ENCODE measurements around the gene NFE2. TPM values are rescaled to one million over a fixed set of nuclear protein-coding genes. Genes with fewer than 3 reads are reported as not detected.

NFE2 gene
- total and polyA plus RNA-seq, 4 donors: 3.5 to 38.5 (median 7.4) TPM

DNA sequence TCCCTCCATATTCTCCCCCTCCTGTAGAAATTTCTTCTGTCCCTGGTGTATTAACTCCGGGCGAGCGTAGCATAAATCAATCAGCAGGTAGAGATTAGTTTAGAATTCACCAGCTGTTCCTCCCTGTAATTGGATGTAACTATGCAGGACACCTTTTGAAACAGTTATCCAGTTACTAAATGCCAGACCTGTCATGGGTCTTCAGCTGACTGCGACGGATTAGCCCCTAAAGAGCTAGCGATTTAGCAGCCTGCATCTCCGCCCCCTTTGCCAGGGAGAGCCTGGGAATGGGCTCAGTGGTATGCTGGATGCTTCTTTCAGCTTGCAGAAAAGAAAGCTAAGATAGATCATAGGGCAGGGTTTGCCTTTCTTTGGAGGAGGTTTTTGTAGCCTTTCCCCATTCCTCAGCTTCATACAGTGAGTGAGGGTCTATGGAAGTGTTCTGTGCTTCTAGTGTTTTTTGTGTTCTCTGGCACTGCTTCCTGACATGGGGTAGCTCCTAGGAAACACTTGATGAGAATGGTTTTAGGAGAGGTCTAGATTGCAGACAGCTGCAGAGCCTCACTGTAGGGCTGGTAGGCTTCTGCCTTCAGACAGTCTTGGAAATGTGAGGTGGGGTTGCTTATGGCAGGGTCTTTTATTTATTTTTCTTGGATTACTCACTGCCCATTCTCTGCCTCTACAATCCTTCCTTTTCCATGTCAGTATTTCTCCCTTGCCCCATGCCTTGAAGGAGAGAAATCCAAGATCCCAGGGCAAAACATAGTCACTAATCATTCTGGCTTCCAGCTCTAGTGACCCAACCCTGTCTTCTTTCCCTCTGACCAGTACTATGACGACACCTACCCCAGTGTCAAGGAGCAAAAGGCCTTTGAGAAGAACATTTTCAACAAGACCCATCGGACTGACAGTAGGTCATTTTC is 40.8 kb upstream of the NFE2 start:
- ATAC-seq (ENCODE audit: insufficient read depth, low FRiP score): no peak
- Histone ChIP-seq H3K36me3 (ENCODE audit: control insufficient read depth in 4 of 4, insufficient read depth in 4 of 4, low read length in 4 of 4) (peaks cover 23 to 40% (median 32%) of the 10 kb centered on the region in 4 donors), H3K4me1 (ENCODE audit: control insufficient read depth in 5 of 5, insufficient read depth in 5 of 5, low read length in 5 of 5) (peaks cover 3 to 30% (median 16%) of the 10 kb centered on the region in 5 donors), H3K9ac (ENCODE audit: insufficient read depth in 1 of 2, low read length in 2 of 2) (no peak overlapping the region), H3K27ac (ENCODE audit: low read depth in 1 of 2, low read length in 1 of 2) (no peak overlapping the region), H3K9me3 (ENCODE audit: control insufficient read depth in 4 of 4, insufficient read depth in 3 of 4, low read length in 3 of 4) (no peaks in the 10 kb centered on the region), H3K4me3 (no peak overlapping the region), H3K27me3 (ENCODE audit: control insufficient read depth in 3 of 3, insufficient read depth in 3 of 3, low read length in 2 of 3) (no peaks in the 10 kb centered on the region)
- DNase-seq: no peak
- TF ChIP-seq, protein P1, sequence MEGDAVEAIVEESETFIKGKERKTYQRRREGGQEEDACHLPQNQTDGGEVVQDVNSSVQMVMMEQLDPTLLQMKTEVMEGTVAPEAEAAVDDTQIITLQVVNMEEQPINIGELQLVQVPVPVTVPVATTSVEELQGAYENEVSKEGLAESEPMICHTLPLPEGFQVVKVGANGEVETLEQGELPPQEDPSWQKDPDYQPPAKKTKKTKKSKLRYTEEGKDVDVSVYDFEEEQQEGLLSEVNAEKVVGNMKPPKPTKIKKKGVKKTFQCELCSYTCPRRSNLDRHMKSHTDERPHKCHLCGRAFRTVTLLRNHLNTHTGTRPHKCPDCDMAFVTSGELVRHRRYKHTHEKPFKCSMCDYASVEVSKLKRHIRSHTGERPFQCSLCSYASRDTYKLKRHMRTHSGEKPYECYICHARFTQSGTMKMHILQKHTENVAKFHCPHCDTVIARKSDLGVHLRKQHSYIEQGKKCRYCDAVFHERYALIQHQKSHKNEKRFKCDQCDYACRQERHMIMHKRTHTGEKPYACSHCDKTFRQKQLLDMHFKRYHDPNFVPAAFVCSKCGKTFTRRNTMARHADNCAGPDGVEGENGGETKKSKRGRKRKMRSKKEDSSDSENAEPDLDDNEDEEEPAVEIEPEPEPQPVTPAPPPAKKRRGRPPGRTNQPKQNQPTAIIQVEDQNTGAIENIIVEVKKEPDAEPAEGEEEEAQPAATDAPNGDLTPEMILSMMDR (IDR thresholded peaks at IDR 0.05; ENCODE audit: control extremely low read depth, extremely low read depth): no peak
- WGBS, 2 donors: 90 to 92% methylated on average over 9 of the region's 9 CpGs

DNA sequence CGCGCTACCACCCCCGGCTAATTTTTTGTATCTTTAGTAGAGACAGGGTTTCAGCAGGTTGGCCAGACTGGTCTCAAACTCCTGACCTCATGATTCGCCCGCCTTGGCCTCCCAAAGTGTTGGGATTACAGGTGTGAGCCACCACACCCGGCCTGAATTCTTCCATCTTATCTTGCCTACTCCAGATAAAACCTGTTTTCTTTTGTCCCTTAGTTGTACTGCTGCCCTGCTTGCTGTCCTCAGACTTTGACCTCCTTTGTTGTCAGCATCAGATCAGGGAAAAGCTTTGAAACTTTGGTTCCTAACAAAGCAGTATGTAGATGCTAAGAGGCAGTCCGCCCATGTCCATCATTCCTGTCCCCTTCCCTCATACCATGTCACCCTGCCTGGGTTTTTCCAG is 40.0 kb upstream of the NFE2 start:
- 95 to 96% methylated on average over 7 of the region's 7 CpGs for WGBS, 2 donors
- Histone ChIP-seq H3K36me3 (ENCODE audit: control insufficient read depth in 4 of 4, insufficient read depth in 4 of 4, low read length in 4 of 4) (peaks cover 20 to 38% (median 30%) of the 10 kb centered on the region in 4 donors), H3K9ac (ENCODE audit: insufficient read depth in 1 of 2, low read length in 2 of 2) (no peak overlapping the region), H3K9me3 (ENCODE audit: control insufficient read depth in 4 of 4, insufficient read depth in 3 of 4, low read length in 3 of 4) (no peaks in the 10 kb centered on the region), H3K4me3 (no peak overlapping the region), H3K27me3 (ENCODE audit: control insufficient read depth in 3 of 3, insufficient read depth in 3 of 3, low read length in 2 of 3) (no peaks in the 10 kb centered on the region), H3K27ac (ENCODE audit: low read depth in 1 of 2, low read length in 1 of 2) (no peak overlapping the region), H3K4me1 (ENCODE audit: control insufficient read depth in 5 of 5, insufficient read depth in 5 of 5, low read length in 5 of 5) (peaks cover 3 to 30% (median 16%) of the 10 kb centered on the region in 5 donors)
- DNase-seq (no peak), ATAC-seq (ENCODE audit: insufficient read depth, low FRiP score) (no peak)
- TF ChIP-seq, protein P1 (IDR thresholded peaks at IDR 0.05; ENCODE audit: control extremely low read depth, extremely low read depth): no peak

DNA sequence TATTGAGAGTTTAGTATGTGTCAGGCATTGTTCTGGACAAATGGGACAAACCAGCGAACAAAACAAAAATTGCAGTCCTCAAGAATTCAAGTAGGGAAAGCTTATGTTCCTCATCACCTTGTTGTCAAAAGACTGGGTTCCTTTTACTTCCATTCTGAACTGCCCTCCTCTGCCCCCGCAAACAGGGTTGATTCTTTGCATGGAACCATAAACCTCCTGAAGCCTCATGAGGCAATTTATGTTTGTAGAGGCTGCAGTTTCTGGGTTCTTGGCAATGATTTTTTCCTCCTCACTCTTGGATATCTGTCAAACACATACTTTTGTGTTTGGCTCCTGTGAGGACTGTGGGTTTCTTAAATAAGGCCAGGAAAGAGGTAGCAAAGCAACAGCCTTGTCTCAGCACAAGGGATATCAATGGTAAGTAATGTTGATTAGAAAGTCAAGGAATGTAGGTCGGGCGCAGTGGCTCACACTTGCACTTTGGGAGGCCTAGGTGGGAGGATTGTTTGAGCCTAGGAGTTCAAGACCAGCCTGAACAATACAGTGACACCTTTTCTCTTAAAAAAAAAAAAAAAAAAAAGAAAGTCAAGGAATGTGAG is 38.0 kb upstream of the NFE2 start:
- no peaks in the 10 kb centered on the region for H3K9me3 ChIP-seq (ENCODE audit: control insufficient read depth in 4 of 4, insufficient read depth in 3 of 4, low read length in 3 of 4)
- peaks cover 13 to 28% (median 21%) of the 10 kb centered on the region in 4 donors for H3K36me3 ChIP-seq (ENCODE audit: control insufficient read depth in 4 of 4, insufficient read depth in 4 of 4, low read length in 4 of 4)
- H3K4me3 ChIP-seq: no peak overlapping the region
- no peaks in the 10 kb centered on the region for H3K27me3 ChIP-seq (ENCODE audit: control insufficient read depth in 3 of 3, insufficient read depth in 3 of 3, low read length in 2 of 3)
- H3K9ac ChIP-seq (ENCODE audit: insufficient read depth in 1 of 2, low read length in 2 of 2): no peak overlapping the region
- H3K4me1 ChIP-seq (ENCODE audit: control insufficient read depth in 5 of 5, insufficient read depth in 5 of 5, low read length in 5 of 5): peaks cover 3 to 30% (median 16%) of the 10 kb centered on the region in 5 donors
- no peak overlapping the region for H3K27ac ChIP-seq (ENCODE audit: low read depth in 1 of 2, low read length in 1 of 2)
- TF ChIP-seq, protein P1 (IDR thresholded peaks at IDR 0.05; ENCODE audit: control extremely low read depth, extremely low read depth): no peak
- WGBS, 2 donors: 65 to 85% methylated on average over 4 of the region's 4 CpGs
- no peak for DNase-seq
- ATAC-seq (ENCODE audit: insufficient read depth, low FRiP score): no peak
